ENCODE data around the gene OTOGL.

The OTOGL gene

DNA sequence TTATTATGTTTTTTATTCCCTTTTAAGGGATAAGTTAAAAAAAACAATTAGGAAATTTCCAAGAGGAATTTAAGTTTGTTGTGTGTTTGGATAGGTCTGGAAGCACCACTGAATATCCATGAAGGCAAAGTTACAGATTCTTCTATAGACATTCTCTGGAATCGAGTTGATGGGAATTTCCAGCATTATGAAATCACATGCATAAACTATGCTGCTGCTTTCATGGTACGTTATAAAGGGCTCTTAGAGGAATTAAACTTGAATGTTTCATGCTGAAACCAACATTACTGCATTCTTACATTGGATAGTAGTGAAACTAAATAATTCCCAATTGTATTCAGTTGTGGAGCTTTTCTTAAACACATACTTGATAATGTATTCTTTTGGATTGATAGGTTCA, 323.2 kb downstream of the OTOGL start:
- H3K4me3 ChIP-seq (ENCODE audit: low read length): no peak overlapping the region
- no peak for DNase-seq
- no peak overlapping the region for H3K4me2 ChIP-seq (ENCODE audit: low read depth, low read length)
- H3K9me3 ChIP-seq (replicated peaks; ENCODE audit: insufficient read depth, low read length): no peaks in the 10 kb centered on the region
- H2AFZ ChIP-seq (ENCODE audit: low read length): no peak overlapping the region
- no peak overlapping the region for H3K9ac ChIP-seq (ENCODE audit: low read length)
- no peaks in the 10 kb centered on the region for H3K4me1 ChIP-seq (ENCODE audit: low read length)
- H3K27me3 ChIP-seq (replicated peaks; ENCODE audit: insufficient read depth, low read length): no peaks in the 10 kb centered on the region
- H3F3A ChIP-seq (ENCODE audit: insufficient read depth, low read length): no peaks in the 10 kb centered on the region
- H3K27ac ChIP-seq (ENCODE audit: low read length): no peak overlapping the region
- H3K9me2 ChIP-seq (replicated peaks; ENCODE audit: insufficient read depth, low read length): no peaks in the 10 kb centered on the region
- no peaks in the 10 kb centered on the region for H3K79me2 ChIP-seq (ENCODE audit: low read length)
- TF ChIP-seq EZH2 (optimal IDR thresholded peaks at IDR 0.05; ENCODE audit: low read depth, low read length) (no peak), EZH2phosphoT487 (IDR thresholded peaks at IDR 0.05; ENCODE audit: low read length) (no peak)
- TF ChIP-seq, protein P1, sequence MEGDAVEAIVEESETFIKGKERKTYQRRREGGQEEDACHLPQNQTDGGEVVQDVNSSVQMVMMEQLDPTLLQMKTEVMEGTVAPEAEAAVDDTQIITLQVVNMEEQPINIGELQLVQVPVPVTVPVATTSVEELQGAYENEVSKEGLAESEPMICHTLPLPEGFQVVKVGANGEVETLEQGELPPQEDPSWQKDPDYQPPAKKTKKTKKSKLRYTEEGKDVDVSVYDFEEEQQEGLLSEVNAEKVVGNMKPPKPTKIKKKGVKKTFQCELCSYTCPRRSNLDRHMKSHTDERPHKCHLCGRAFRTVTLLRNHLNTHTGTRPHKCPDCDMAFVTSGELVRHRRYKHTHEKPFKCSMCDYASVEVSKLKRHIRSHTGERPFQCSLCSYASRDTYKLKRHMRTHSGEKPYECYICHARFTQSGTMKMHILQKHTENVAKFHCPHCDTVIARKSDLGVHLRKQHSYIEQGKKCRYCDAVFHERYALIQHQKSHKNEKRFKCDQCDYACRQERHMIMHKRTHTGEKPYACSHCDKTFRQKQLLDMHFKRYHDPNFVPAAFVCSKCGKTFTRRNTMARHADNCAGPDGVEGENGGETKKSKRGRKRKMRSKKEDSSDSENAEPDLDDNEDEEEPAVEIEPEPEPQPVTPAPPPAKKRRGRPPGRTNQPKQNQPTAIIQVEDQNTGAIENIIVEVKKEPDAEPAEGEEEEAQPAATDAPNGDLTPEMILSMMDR (IDR thresholded peaks at IDR 0.05; ENCODE audit: low read length): no peak
- no peaks in the 10 kb centered on the region for H3K36me3 ChIP-seq (replicated peaks; ENCODE audit: insufficient read depth, low read length)
- no peaks in the 10 kb centered on the region for H4K20me1 ChIP-seq (ENCODE audit: insufficient read depth, low read length)

Measured in MM.1S (cell line).